ENCODE measurements around the gene VPS13D.

GRCh38 chr1:12502336-12503109, 272.7 kb downstream of the VPS13D start:
- TF ChIP-seq CTCF (conservative IDR thresholded peaks at IDR 0.05 in 1 of 2, IDR thresholded peaks at IDR 0.05 in 1 of 2; ENCODE audit: extremely low read depth in 1 of 2, insufficient read depth in 1 of 2, low read depth in 1 of 2, low read length in 2 of 2), result no peak
- no peak for TF ChIP-seq EZH2 (IDR thresholded peaks at IDR 0.05; ENCODE audit: borderline replicate concordance, low read length)

Data from mammary epithelial cell (primary cell).